ENCODE data around the gene LRRC32. TPM values are rescaled to one million over a fixed set of nuclear protein-coding genes. Genes with fewer than 3 reads are reported as not detected.

LRRC32 gene
- total RNA-seq, 1 experiment from 2014 or later: 0.46 TPM

DNA sequence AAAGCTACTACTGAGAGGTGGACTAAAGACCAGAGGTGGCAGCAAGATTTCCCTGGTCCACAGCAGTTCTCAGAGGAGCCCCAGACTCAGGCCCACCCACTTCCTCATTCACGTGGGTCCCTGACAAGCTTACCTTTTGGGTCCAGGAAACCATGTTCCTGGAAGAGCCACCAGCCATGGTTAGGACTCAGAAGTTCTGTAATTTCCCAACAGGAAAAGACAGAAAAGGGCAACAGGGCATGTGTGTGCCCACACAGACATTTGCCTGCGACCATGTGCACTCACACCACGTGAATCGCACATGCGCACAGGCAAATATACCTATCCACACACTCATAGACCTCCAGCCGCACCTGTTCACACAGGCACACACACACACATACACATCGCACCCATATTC lies 42.9 kb downstream of the LRRC32 start:
- Histone ChIP-seq H3K79me2 (ENCODE audit: insufficient read depth, low read length) (no peaks in the 10 kb centered on the region), H2BK12ac (ENCODE audit: insufficient read length, low read depth, low read length) (no peak overlapping the region), H3K9ac (ENCODE audit: extremely low read depth, insufficient read length, low read length) (no peak overlapping the region), H4K91ac (ENCODE audit: insufficient read length, low read depth, low read length) (no peak overlapping the region), H4K5ac (ENCODE audit: insufficient read length, low read depth, low read length) (no peak overlapping the region), H2BK5ac (ENCODE audit: insufficient read length, low read length) (no peak overlapping the region), H3K4me2 (ENCODE audit: insufficient read depth, insufficient read length, low read length) (no peak overlapping the region), H3K79me1 (ENCODE audit: insufficient read depth, low read depth, low read length, poor library complexity, severe bottlenecking) (no peaks in the 10 kb centered on the region), H3K27me3 (ENCODE audit: insufficient read depth, low read length) (no peaks in the 10 kb centered on the region), H3K4ac (ENCODE audit: low read depth, low read length) (no peak overlapping the region), H3K9me3 (ENCODE audit: control insufficient read depth, low read depth, low read length) (no peaks in the 10 kb centered on the region), H3K14ac (ENCODE audit: insufficient read depth, low read length) (no peak overlapping the region), H3K56ac (ENCODE audit: insufficient read length, low read depth, low read length) (no peak overlapping the region), H2AFZ (ENCODE audit: low read length) (no peak overlapping the region), H3K4me1 (ENCODE audit: insufficient read depth, low read length) (no peaks in the 10 kb centered on the region), H2BK120ac (ENCODE audit: low read depth, low read length, poor library complexity, severe bottlenecking) (no peak overlapping the region), H3K27ac (ENCODE audit: insufficient read length, low read depth, low read length) (no peak overlapping the region), H2AK5ac (ENCODE audit: insufficient read length, low read length) (no peak overlapping the region), H3K18ac (ENCODE audit: insufficient read length, low read depth, low read length) (no peak overlapping the region), H3K23me2 (ENCODE audit: insufficient read length, low read depth, low read length, poor library complexity, severe bottlenecking) (no peaks in the 10 kb centered on the region), H3K23ac (ENCODE audit: insufficient read length, low read depth, low read length) (no peak overlapping the region), H3T11ph (ENCODE audit: low read length) (no peak overlapping the region), H2BK20ac (ENCODE audit: low read depth, low read length, poor library complexity, severe bottlenecking) (no peak overlapping the region), H4K8ac (replicated peaks; ENCODE audit: insufficient read length, low read depth, low read length) (no peak overlapping the region), H4K20me1 (ENCODE audit: control insufficient read depth, insufficient read depth, insufficient read length) (no peaks in the 10 kb centered on the region), H2BK15ac (ENCODE audit: low read depth, low read length) (no peak overlapping the region)
- H3K27ac Mint-ChIP-seq: no peak overlapping the region
- no peak for DNase-seq
- no peak overlapping the region for H3K4me3 Mint-ChIP-seq
- peaks cover 7% of the 10 kb centered on the region in 2 experiments; a peak in 4 of 5 replicates for H3K9me3 Mint-ChIP-seq
- peaks cover 3% of the 10 kb centered on the region; the same call in 1 of the 2 replicates for H3K27me3 Mint-ChIP-seq (ENCODE audit: low read depth)
- WGBS (ENCODE audit: extremely low coverage, insufficient read length, low lambda C conversion rate): no CpG with 5 or more reads among the region's 7 CpGs
- H3K4me1 Mint-ChIP-seq: peaks cover 22 to 26% of the 10 kb centered on the region in 2 experiments
- H3K36me3 Mint-ChIP-seq (ENCODE audit: insufficient read depth in 1 of 3, low read depth in 3 of 3): no peaks in the 10 kb centered on the region; a peak in 1 of 7 replicates
- no peak for TF ChIP-seq CTCF (conservative IDR thresholded peaks at IDR 0.05)

Data from H9 (cell line).